ENCODE data around the gene CD300LF. TPM values are rescaled to one million over a fixed set of nuclear protein-coding genes. Genes with fewer than 3 reads are reported as not detected.

The CD300LF gene
- total and polyA plus RNA-seq, 10 of the 15 experiments (the other 5 are each of a cell fraction or from before 2014, with no cell fraction given) = 0.15 TPM; not detected in 9

DNA sequence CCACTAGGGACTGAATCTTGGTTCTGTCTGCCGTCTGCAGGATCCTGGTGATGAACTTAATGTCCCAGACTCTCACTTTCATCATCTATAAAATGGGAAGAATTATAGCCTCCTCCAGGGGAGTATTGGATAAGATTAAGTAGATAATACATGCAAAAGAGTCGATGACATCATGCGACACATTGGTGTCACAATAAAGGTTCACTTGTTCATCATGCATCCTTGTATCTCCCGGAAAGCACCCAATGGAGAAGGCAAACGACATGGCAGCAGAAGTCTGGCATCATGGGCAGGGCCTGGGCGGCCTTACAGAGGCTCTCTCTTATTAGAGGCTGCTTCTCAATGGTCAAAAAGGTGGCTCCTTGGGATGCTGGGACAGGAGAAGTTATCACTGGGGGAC lies 54.1 kb downstream of the CD300LF start (continued):
- TF ChIP-seq ZBTB40 (IDR thresholded peaks at IDR 0.05; ENCODE audit: borderline replicate concordance) (no peak), NFYB (IDR thresholded peaks at IDR 0.05; ENCODE audit: insufficient read depth, low read depth, low read length) (no peak), SMAD5 (IDR thresholded peaks at IDR 0.05; ENCODE audit: low read depth) (no peak), WRNIP1 (IDR thresholded peaks at IDR 0.05; ENCODE audit: borderline replicate concordance, low read depth, low read length) (no peak), ZBED1 (IDR thresholded peaks at IDR 0.05; ENCODE audit: borderline replicate concordance) (no peak), MXI1 (IDR thresholded peaks at IDR 0.05; ENCODE audit: low read depth, low read length) (no peak), BACH1 (IDR thresholded peaks at IDR 0.05; ENCODE audit: borderline replicate concordance) (no peak), E4F1 (IDR thresholded peaks at IDR 0.05; ENCODE audit: borderline replicate concordance, partially characterized antibody) (no peak)
